Measurements from ENCODE around the gene PLEKHO1.
"Not testable (repeated sequence)": the region's sequence is repeated elsewhere in the genome, so short reads cannot be mapped to it uniquely, and the experiment has no call there.

PLEKHO1 gene

GRCh38 chr1:150207281-150207971, 57.7 kb downstream of the PLEKHO1 start:
- ChIA-PET POLR2A (interaction anchor here (0.6 kb wide), 1 partner anchor 31 kb away, joined by 3 read pairs; no protein-coding TSS in a partner anchor), CTCF (interaction anchor here (0.6 to 1.2 kb wide), 3 partner anchors 12 to 38 kb away, joined by 3 to 5 read pairs (median 3); no protein-coding TSS in a partner anchor)
- Histone ChIP-seq H3K9me3 (ENCODE audit: control insufficient read depth, insufficient read depth, low read depth, low read length) (no peaks in the 10 kb centered on the region), H3K36me3 (ENCODE audit: control insufficient read depth in 2 of 2, insufficient read depth in 1 of 2, low read length in 2 of 2) (no peaks in the 10 kb centered on the region), H3K27ac (ENCODE audit: extremely low read depth, low read depth, low read length) (no peak overlapping the region), H3K4me1 (ENCODE audit: control insufficient read depth, insufficient read depth, low read length) (no peaks in the 10 kb centered on the region), H3K4me3 (ENCODE audit: low read depth, low read length) (no peak overlapping the region)
- TF ChIP-seq ZNF184 (tag by site-specific recombination; IDR thresholded peaks at IDR 0.05), result no peak

DNA sequence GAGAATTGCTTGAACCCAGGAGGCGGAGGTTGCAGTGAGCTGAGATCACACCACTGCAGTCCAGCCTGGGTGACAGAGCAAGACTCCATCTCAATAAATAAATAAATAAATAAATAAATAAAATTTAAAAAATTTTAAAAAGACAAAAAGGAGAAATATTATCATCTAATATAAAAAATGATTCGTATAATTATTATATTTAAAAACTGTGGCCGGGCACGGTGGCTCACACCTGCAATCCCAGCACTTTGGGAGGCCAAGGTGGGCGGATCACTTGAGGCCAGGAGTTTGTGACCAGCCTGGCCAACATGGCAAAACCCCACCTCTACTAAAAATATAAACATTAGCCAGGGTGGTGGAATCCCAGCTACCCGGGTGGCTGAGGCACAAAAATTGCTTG, 58.7 kb downstream of the PLEKHO1 start:
- CTCF ChIA-PET, result interaction anchor here (0.6 to 0.7 kb wide), 2 partner anchors 13 to 43 kb away, joined by 3 read pairs; no protein-coding TSS in a partner anchor
- H3K36me3 ChIP-seq (ENCODE audit: control insufficient read depth in 2 of 2, insufficient read depth in 1 of 2, low read length in 2 of 2); H3K4me1 ChIP-seq (ENCODE audit: control insufficient read depth, insufficient read depth, low read length); POLR2A ChIA-PET; H3K9me3 ChIP-seq (ENCODE audit: control insufficient read depth, insufficient read depth, low read depth, low read length); H3K27ac ChIP-seq (ENCODE audit: extremely low read depth, low read depth, low read length); H3K4me3 ChIP-seq (ENCODE audit: low read depth, low read length): not testable (repeated sequence)

Data from HEK293 (cell line).